H1 (cell line): ENCODE measurements around the gene SNRNP70. TPM values are rescaled to one million over a fixed set of nuclear protein-coding genes. Genes with fewer than 3 reads are reported as not detected.

Source experiments
- ASH2L ChIP-seq: fragments of 200-600, 300-600 bp; sonication (generic); IDR thresholded peaks from one replicate; pipeline ENCODE4 v1.7.1; 2017; ENCODE audit warnings: low read length
- FOSL1 ChIP-seq: IDR thresholded peaks from 2 replicates; pipeline ENCODE4 v1.6.1; 2011; ENCODE audit warnings: mild to moderate bottlenecking, low read depth, low read length, moderate library complexity; ENCODE audit not compliant: insufficient read depth
- KDM1A ChIP-seq: fragments of 200-600, 300-600 bp; sonication (generic); IDR thresholded peaks from 2 replicates; pipeline ENCODE4 v1.7.1; 2016; ENCODE audit warnings: mild to moderate bottlenecking, low read length, borderline replicate concordance
- MAFK ChIP-seq: IDR thresholded peaks from 2 replicates; pipeline ENCODE4 v1.6.1; 2012; ENCODE audit warnings: low read depth, mild to moderate bottlenecking, improper control_type of control experiment, low read length
- POLR2A ChIP-seq, 2 experiments: IDR thresholded peaks; 1 replicate in 1 of 2; 2 replicates in 1 of 2; pipeline ENCODE4 v1.6.1; 2011; ENCODE audit warnings: low read depth in 2 of 2, low read length in 2 of 2, mild to moderate bottlenecking in 2 of 2; ENCODE audit errors: control extremely low read depth in 1 of 2
- RBBP5 ChIP-seq: IDR thresholded peaks from 2 replicates; pipeline ENCODE4 v1.7.1; 2012; ENCODE audit warnings: low read depth, mild to moderate bottlenecking, inconsistent platforms, low read length, moderate library complexity, borderline replicate concordance
- SAP30 ChIP-seq: fragments of 300-600 bp; sonication (generic); IDR thresholded peaks from 2 replicates; pipeline ENCODE4 v1.7.1; 2012; ENCODE audit warnings: low read length, moderate library complexity, mild to moderate bottlenecking, inconsistent platforms; ENCODE audit not compliant: insufficient read depth, insufficient replicate concordance
- SP2 ChIP-seq: IDR thresholded peaks from 2 replicates; pipeline ENCODE4 v1.6.1; 2012; ENCODE audit warnings: mild to moderate bottlenecking, low read length, inconsistent platforms
- TAF7 ChIP-seq: optimal IDR thresholded peaks from 2 replicates; pipeline ENCODE3; 2011; ENCODE audit warnings: low read depth, mild to moderate bottlenecking, inconsistent platforms, low read length, moderate library complexity, borderline replicate concordance
- polyA plus RNA-seq, 7 experiments: library from polyadenylated mRNA; depleted of rRNA in 3 of 7; stranded (reverse) in 5 of 7; unstranded in 2 of 7; fragments of >200 nt in 5 of 7; fragments of 200-250 nt in 2 of 7; gene quantifications; 1 replicate in 5 of 7; 2 replicates in 1 of 7; 4 replicates in 1 of 7; pipeline versions ENCODE4 v1.2.1 to v1.2.3, GENCODE V29; 2011 to 2013; ENCODE audit warnings: missing spikeins in 2 of 7, mixed read lengths in 2 of 7
- total RNA-seq: library from RNA; stranded (reverse); fragmentation: NEBNext Ultra II Directional; extraction: Animal tissue kit (Norgen Biotek cat#: 25700); gene quantifications from 2 replicates; pipeline ENCODE4 v1.2.1, GENCODE V29; 2021
- TF ChIP-seq, protein P1 (sequence below): fragments of 300-600 bp; sonication (generic); IDR thresholded peaks from 2 replicates; pipeline ENCODE4 v1.7.1; 2012; ENCODE audit warnings: low read length, moderate library complexity, mild to moderate bottlenecking, inconsistent platforms; ENCODE audit not compliant: insufficient replicate concordance

The SNRNP70 gene
- total and polyA plus RNA-seq, 2 of the 8 experiments (the other 6 are each of a cell fraction or from before 2014, with no cell fraction given) = 231 to 235 TPM

DNA sequence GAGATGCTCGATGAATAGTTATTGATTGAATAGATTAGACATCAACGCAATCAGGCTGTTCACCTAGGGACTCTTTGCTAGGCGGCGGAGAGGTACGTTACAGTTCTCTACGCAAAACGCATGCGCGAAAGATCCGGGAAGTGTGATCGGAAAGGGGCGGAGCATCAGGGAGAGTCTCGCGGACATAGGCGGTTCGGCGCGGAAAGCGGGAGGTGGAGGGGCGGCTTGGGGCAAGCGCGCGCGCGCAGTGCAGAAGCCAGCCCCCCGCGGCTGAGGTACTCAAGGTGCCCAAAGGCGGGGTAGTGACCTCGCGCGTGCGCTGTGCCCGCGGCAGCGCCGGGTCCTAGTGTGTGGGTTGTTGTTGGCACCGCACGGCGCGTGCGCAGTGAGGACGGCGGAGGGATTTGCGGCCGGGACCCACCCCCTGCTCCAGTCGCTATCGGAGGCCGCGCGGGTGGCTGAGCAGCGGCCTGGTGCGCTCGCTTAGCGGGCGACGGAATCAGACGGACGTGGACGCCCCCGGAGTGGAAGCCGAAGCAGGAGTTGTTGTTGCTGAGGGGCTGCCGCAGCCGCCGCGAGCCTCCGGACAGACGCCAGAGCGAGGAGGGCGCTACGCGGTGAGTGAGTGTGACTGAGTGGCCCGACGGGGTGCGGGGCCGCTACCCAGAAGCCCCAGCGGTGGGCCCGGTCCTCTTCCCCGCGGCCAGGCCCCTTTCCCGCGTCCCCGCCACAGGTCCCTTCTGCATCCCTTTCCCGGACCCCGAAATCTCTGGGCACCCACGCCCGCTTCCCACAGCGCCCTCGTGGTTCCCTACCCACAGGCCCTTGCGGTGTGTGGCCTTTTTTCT lies at the start of gene SNRNP70 (continued):
- TF ChIP-seq, protein P1, sequence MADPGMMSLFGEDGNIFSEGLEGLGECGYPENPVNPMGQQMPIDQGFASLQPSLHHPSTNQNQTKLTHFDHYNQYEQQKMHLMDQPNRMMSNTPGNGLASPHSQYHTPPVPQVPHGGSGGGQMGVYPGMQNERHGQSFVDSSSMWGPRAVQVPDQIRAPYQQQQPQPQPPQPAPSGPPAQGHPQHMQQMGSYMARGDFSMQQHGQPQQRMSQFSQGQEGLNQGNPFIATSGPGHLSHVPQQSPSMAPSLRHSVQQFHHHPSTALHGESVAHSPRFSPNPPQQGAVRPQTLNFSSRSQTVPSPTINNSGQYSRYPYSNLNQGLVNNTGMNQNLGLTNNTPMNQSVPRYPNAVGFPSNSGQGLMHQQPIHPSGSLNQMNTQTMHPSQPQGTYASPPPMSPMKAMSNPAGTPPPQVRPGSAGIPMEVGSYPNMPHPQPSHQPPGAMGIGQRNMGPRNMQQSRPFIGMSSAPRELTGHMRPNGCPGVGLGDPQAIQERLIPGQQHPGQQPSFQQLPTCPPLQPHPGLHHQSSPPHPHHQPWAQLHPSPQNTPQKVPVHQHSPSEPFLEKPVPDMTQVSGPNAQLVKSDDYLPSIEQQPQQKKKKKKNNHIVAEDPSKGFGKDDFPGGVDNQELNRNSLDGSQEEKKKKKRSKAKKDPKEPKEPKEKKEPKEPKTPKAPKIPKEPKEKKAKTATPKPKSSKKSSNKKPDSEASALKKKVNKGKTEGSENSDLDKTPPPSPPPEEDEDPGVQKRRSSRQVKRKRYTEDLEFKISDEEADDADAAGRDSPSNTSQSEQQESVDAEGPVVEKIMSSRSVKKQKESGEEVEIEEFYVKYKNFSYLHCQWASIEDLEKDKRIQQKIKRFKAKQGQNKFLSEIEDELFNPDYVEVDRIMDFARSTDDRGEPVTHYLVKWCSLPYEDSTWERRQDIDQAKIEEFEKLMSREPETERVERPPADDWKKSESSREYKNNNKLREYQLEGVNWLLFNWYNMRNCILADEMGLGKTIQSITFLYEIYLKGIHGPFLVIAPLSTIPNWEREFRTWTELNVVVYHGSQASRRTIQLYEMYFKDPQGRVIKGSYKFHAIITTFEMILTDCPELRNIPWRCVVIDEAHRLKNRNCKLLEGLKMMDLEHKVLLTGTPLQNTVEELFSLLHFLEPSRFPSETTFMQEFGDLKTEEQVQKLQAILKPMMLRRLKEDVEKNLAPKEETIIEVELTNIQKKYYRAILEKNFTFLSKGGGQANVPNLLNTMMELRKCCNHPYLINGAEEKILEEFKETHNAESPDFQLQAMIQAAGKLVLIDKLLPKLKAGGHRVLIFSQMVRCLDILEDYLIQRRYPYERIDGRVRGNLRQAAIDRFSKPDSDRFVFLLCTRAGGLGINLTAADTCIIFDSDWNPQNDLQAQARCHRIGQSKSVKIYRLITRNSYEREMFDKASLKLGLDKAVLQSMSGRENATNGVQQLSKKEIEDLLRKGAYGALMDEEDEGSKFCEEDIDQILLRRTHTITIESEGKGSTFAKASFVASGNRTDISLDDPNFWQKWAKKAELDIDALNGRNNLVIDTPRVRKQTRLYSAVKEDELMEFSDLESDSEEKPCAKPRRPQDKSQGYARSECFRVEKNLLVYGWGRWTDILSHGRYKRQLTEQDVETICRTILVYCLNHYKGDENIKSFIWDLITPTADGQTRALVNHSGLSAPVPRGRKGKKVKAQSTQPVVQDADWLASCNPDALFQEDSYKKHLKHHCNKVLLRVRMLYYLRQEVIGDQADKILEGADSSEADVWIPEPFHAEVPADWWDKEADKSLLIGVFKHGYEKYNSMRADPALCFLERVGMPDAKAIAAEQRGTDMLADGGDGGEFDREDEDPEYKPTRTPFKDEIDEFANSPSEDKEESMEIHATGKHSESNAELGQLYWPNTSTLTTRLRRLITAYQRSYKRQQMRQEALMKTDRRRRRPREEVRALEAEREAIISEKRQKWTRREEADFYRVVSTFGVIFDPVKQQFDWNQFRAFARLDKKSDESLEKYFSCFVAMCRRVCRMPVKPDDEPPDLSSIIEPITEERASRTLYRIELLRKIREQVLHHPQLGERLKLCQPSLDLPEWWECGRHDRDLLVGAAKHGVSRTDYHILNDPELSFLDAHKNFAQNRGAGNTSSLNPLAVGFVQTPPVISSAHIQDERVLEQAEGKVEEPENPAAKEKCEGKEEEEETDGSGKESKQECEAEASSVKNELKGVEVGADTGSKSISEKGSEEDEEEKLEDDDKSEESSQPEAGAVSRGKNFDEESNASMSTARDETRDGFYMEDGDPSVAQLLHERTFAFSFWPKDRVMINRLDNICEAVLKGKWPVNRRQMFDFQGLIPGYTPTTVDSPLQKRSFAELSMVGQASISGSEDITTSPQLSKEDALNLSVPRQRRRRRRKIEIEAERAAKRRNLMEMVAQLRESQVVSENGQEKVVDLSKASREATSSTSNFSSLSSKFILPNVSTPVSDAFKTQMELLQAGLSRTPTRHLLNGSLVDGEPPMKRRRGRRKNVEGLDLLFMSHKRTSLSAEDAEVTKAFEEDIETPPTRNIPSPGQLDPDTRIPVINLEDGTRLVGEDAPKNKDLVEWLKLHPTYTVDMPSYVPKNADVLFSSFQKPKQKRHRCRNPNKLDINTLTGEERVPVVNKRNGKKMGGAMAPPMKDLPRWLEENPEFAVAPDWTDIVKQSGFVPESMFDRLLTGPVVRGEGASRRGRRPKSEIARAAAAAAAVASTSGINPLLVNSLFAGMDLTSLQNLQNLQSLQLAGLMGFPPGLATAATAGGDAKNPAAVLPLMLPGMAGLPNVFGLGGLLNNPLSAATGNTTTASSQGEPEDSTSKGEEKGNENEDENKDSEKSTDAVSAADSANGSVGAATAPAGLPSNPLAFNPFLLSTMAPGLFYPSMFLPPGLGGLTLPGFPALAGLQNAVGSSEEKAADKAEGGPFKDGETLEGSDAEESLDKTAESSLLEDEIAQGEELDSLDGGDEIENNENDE = no peak
- peak; percentile 97 to 98 for TF ChIP-seq POLR2A (IDR thresholded peaks at IDR 0.05; ENCODE audit: control extremely low read depth in 1 of 2, low read depth in 2 of 2, low read length in 2 of 2)
- TF ChIP-seq MAFK = no peak
- peak; percentile 88 for TF ChIP-seq ASH2L
- peak; percentile 38; the same call in 1 of the 2 replicates for TF ChIP-seq RBBP5
- TF ChIP-seq TAF7 = peak; percentile 92
- no peak for TF ChIP-seq KDM1A
- TF ChIP-seq SP2 = no peak
- peak; percentile 47; the same call in 1 of the 2 replicates for TF ChIP-seq FOSL1
- no peak for TF ChIP-seq SAP30
